Osteocyte (in vitro differentiated cells): ENCODE measurements around the gene ACSL1. TPM values are rescaled to one million over a fixed set of nuclear protein-coding genes. Genes with fewer than 3 reads are reported as not detected.

ENCODE experiments used
- DNase-seq: peaks from one replicate; pipeline ENCODE4 v3.0.0; 2021; ENCODE audit warnings: mixed read lengths; ENCODE audit not compliant: unreplicated experiment; ENCODE audit errors: extremely low spot score
- H3K27ac Mint-ChIP-seq: one replicate; pipeline ENCODE4 v1.8.0; 2021; ENCODE audit warnings: mild to moderate bottlenecking, mixed read lengths; ENCODE audit not compliant: unreplicated experiment
- H3K27me3 Mint-ChIP-seq: one replicate; pipeline ENCODE4 v1.8.0; 2021; ENCODE audit warnings: mixed read lengths; ENCODE audit not compliant: unreplicated experiment
- H3K36me3 Mint-ChIP-seq: one replicate; pipeline ENCODE4 v1.8.0; 2021; ENCODE audit warnings: mixed read lengths; ENCODE audit not compliant: unreplicated experiment
- H3K4me1 Mint-ChIP-seq: one replicate; pipeline ENCODE4 v1.8.0; 2021; ENCODE audit warnings: mixed read lengths; ENCODE audit not compliant: unreplicated experiment
- H3K4me3 Mint-ChIP-seq: one replicate; pipeline ENCODE4 v1.8.0; 2021; ENCODE audit warnings: mild to moderate bottlenecking, moderate library complexity, mixed read lengths; ENCODE audit not compliant: unreplicated experiment
- H3K9me3 Mint-ChIP-seq: one replicate; pipeline ENCODE4 v1.8.0; 2021; ENCODE audit warnings: mixed read lengths; ENCODE audit not compliant: unreplicated experiment
- total RNA-seq: library from RNA; stranded (reverse); gene quantifications from 2 replicates; pipeline ENCODE4 v1.2.1, GENCODE V29; 2021
- TF ChIP-seq, protein P1 (sequence below): fragments of 200-600 bp; sonication (generic); IDR thresholded peaks from 2 replicates; pipeline ENCODE4 v1.5.0; 2021; ENCODE audit warnings: antibody characterized with exemption, mild to moderate bottlenecking, moderate library complexity

Gene ACSL1
- total RNA-seq, 1 donor from 2014 or later, result 28.6 TPM

DNA sequence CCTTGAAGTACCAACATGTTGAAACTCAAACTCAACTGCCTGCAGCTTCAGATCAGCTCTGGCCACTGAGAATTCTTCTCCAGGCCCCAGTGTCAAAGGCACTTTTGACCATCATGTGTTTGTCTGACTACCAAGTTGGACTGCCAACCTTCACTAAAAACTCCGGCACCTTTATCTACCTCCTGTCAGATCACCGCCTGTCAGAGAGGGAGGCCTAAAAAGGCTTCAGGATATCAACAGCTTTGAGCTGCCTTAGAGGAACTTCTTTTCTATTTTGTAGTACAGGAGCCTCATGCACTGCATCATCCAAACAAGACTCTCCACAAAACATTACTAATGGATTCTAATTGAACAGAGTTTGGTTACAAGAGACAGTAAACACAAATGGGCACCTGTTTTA, 2.8 kb downstream of the ACSL1 start:
- no peaks in the 10 kb centered on the region for H3K9me3 Mint-ChIP-seq
- peaks cover 2% of the 10 kb centered on the region for H3K27me3 Mint-ChIP-seq

DNA sequence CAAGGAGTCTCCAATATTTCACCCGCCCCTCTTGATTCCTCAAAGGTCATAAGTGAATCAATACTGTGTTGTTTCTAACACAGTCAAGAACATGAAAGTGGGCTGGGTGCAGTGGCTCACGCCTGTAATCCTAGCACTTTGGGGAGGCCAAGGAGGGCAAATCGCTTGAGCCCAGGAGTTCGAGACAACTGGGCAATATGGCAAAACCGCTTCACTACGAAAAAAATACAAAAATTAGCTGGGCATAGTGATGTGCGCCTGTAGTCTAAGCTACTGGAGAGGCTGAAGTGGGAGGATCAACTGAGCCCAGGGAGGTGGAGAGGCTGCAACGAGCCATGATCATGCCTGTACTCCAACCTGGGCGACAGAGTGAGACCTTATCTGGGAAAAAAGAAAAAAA, 3.4 kb downstream of the ACSL1 start:
- TF ChIP-seq, protein P1, sequence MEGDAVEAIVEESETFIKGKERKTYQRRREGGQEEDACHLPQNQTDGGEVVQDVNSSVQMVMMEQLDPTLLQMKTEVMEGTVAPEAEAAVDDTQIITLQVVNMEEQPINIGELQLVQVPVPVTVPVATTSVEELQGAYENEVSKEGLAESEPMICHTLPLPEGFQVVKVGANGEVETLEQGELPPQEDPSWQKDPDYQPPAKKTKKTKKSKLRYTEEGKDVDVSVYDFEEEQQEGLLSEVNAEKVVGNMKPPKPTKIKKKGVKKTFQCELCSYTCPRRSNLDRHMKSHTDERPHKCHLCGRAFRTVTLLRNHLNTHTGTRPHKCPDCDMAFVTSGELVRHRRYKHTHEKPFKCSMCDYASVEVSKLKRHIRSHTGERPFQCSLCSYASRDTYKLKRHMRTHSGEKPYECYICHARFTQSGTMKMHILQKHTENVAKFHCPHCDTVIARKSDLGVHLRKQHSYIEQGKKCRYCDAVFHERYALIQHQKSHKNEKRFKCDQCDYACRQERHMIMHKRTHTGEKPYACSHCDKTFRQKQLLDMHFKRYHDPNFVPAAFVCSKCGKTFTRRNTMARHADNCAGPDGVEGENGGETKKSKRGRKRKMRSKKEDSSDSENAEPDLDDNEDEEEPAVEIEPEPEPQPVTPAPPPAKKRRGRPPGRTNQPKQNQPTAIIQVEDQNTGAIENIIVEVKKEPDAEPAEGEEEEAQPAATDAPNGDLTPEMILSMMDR, result no peak
- Mint-ChIP-seq H3K4me3 (no peak overlapping the region), H3K27me3 (peaks cover 2% of the 10 kb centered on the region), H3K27ac (no peak overlapping the region), H3K36me3 (no peaks in the 10 kb centered on the region), H3K9me3 (no peaks in the 10 kb centered on the region), H3K4me1 (peaks cover 15% of the 10 kb centered on the region)
- no peak for DNase-seq

More for the DNA sequence above, 2.8 kb downstream of the ACSL1 start:
- TF ChIP-seq, protein P1, result no peak
- Mint-ChIP-seq H3K4me3 (no peak overlapping the region), H3K36me3 (no peaks in the 10 kb centered on the region), H3K27ac (no peak overlapping the region), H3K4me1 (peaks cover 15% of the 10 kb centered on the region)
- no peak for DNase-seq

DNA sequence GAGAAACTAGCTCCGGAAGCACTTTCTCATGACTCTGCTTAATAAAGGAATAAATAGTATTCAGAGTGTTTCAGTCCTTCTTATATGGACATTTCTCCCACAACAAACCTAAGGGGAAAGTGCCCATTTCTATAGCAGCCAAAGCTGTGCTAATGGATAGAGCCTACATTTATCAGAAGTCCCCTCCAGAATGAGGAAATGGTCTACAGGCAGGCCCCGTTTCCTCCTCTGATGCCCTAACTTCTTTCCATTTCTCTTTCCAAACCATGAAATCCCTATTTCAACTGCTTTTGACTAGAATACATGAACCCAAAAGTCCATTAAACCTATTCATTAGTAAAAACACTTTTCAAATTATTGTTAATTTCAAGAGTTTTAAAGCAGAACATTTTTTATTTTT, 4.5 kb downstream of the ACSL1 start:
- H3K36me3 Mint-ChIP-seq, result no peaks in the 10 kb centered on the region
- TF ChIP-seq, protein P1, result no peak
- H3K9me3 Mint-ChIP-seq, result no peaks in the 10 kb centered on the region
- H3K4me1 Mint-ChIP-seq, result peaks cover 15% of the 10 kb centered on the region
- no peak overlapping the region for H3K27ac Mint-ChIP-seq
- no peak overlapping the region for H3K4me3 Mint-ChIP-seq
- DNase-seq, result no peak
- H3K27me3 Mint-ChIP-seq, result peaks cover 2% of the 10 kb centered on the region

DNA sequence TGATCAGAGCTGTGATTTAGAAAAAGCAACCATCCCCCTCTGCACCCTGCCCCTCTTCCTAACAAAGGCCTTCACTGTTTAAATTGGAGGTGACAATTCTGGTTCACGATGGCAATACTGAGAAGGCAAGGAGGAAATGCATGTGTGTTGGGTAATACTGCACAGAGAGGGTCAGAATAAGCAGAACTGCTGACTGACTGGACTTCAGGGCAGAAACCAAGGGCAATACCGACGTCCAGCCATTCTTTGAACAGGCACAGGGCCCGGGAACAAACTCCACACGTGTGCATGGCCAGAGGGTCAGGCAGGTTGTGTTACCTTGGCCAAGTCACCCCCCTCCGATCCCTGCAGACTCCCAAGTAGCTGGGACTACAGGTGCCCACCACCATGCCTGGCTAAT, 6.0 kb downstream of the ACSL1 start:
- TF ChIP-seq, protein P1, result no peak
- no peak overlapping the region for H3K4me3 Mint-ChIP-seq
- peaks cover 2% of the 10 kb centered on the region for H3K27me3 Mint-ChIP-seq
- H3K36me3 Mint-ChIP-seq, result no peaks in the 10 kb centered on the region
- peaks cover 18% of the 10 kb centered on the region for H3K4me1 Mint-ChIP-seq
- H3K9me3 Mint-ChIP-seq, result no peaks in the 10 kb centered on the region
- H3K27ac Mint-ChIP-seq, result no peak overlapping the region
- no peak for DNase-seq

DNA sequence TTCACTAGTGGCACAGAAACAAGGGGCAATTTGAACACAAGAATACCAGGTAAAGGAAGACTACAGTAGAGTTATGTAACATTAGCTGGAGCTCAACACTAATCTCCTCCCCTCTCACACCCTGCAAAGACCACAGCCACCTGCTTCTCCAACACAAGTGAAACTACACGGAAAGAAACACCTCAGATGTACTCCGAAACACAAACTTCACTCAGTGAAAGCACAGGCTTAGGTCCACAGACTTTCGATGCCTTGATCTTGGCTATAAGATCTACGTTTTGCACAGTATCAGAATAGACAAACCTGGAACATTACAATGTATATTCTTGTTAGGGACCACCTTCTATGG, 7.6 kb downstream of the ACSL1 start:
- Mint-ChIP-seq H3K9me3 (no peaks in the 10 kb centered on the region), H3K36me3 (no peaks in the 10 kb centered on the region), H3K4me1 (peaks cover 23% of the 10 kb centered on the region), H3K27me3 (no peaks in the 10 kb centered on the region), H3K27ac (no peak overlapping the region), H3K4me3 (no peak overlapping the region)
- DNase-seq, result no peak
- TF ChIP-seq, protein P1, result no peak
